ENCODE results near the gene FTH1.
"Not testable (repeated sequence)": the region's sequence is repeated elsewhere in the genome, so short reads cannot be mapped to it uniquely, and the experiment has no call there.

FTH1 gene

GRCh38 chr11:61967116-61967923 is at the start of gene FTH1:
TSS of gene FTH1 (minus strand) at chr11:61967634. CDS start at chr11:61967425, 209 bp downstream.
- FAIRE-seq: no peak

- no peak for FAIRE-seq
These were observed 48.2 kb upstream of the FTH1 start for GRCh38 chr11:62015615-62016014.

GRCh38 chr11:62013537-62014476 is 46.4 kb upstream of the FTH1 start:
- no peak for FAIRE-seq

- no peak for FAIRE-seq
These were observed 45.5 kb upstream of the FTH1 start for GRCh38 chr11:62012832-62013461.

- FAIRE-seq: no peak
These were observed 45.0 kb upstream of the FTH1 start for GRCh38 chr11:62012451-62012831.

- FAIRE-seq: no peak
These were observed 44.4 kb upstream of the FTH1 start for GRCh38 chr11:62011881-62012280.

GRCh38 chr11:62010935-62011528 is 43.6 kb upstream of the FTH1 start:
- FAIRE-seq: no peak

GRCh38 chr11:62008193-62008592 is 40.8 kb upstream of the FTH1 start:
- FAIRE-seq: no peak

- no peak for FAIRE-seq
These were observed 37.0 kb upstream of the FTH1 start for GRCh38 chr11:62004473-62004872.

GRCh38 chr11:62002283-62002682 is 34.8 kb upstream of the FTH1 start:
- not testable (repeated sequence) for FAIRE-seq

GRCh38 chr11:62001450-62002191 is 34.2 kb upstream of the FTH1 start:
- FAIRE-seq: no peak

GRCh38 chr11:62000539-62001446 is 33.4 kb upstream of the FTH1 start:
- FAIRE-seq: no peak

GRCh38 chr11:61999141-61999975 is 31.9 kb upstream of the FTH1 start:
- no peak for FAIRE-seq

- no peak for FAIRE-seq
These were observed 29.5 kb upstream of the FTH1 start for GRCh38 chr11:61996933-61997332.

GRCh38 chr11:61994981-61995380 is 27.5 kb upstream of the FTH1 start:
- FAIRE-seq: no peak

GRCh38 chr11:61985869-61986268 is 18.4 kb upstream of the FTH1 start:
- FAIRE-seq: no peak

- no peak for FAIRE-seq
These were observed 16.0 kb upstream of the FTH1 start for GRCh38 chr11:61983419-61983818.

GRCh38 chr11:61980783-61981541 is 13.5 kb upstream of the FTH1 start:
- no peak for FAIRE-seq

Data from TTC549 (cell line).